Medulla oblongata (tissue), 1 donor: ENCODE measurements around the gene PRR20D.
"Not testable (repeated sequence)": the region's sequence is repeated elsewhere in the genome, so short reads cannot be mapped to it uniquely, and the experiment has no call there.

Source experiments
- DNase-seq: peaks from one replicate; pipeline ENCODE4 v3.0.0-alpha.2; 2015; ENCODE audit errors: extremely low spot score

PRR20D gene

DNA sequence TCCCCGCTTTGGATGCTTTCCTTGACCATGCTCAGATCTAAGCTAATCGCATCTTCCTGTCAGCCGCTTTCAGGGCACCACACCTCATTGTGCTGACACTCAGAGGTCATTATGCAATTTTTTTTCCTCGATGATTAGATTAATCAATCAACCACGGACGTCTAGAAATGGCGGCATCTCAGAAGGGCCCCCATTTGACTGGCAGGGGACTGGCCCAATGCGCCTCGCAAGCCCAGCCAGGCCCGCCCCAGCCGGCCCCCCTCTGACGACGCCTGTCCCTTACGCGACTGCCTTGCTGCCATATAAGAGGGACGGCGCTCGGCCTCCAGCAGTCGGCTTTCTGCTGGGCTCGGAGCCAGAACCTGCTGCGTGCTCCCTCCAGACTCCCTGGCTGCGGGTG is at the start of gene PRR20D:
Gene PRR20D, plus strand, starts transcription at position 301 of the 400 bp plus-strand sequence. CDS start 387 bp downstream, outside the sequence.
- not testable (repeated sequence) for DNase-seq

DNA sequence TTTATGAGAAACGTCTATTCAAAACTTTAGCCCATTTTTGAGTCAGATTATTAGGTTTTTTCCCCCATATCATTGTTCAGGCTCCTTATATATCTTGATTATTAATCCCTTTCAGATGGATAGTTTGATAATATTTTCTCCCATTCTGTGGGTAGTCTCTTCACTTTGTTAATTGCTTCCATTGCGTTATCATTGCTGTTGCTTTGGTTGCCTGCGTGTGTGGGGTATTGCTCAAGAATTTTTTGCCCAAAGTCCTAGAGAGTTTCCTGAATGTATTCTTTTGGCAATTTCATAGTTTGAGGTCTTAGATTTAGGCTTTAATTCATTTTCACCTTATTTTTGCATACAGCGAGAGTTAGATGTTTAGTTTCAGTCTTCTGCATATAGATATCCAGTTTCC is 45.5 kb upstream of the PRR20D start:
- DNase-seq: no peak

DNA sequence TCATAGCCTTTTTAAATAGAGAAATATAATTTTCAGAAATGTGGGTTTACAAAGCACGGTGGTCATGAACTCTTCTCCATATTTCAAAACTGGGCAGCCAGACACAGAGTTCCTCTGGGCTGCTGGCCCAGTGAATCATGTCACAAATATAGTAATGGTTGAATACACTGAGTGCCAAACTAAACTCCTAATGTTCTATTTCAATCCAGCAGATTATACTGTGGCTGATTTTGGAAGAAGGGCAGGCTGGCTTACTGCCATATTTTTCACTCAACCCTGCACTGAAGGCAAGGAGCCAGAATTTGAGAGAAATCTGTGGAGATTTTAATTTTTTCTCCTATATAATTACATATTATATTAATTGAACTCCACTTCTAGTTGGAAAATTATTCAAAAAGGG is 36.8 kb upstream of the PRR20D start:
- DNase-seq: peak; percentile 3

- no peak for DNase-seq
Measured at GRCh38 chr13:57128909-57129308, 31.5 kb upstream of the PRR20D start.

DNA sequence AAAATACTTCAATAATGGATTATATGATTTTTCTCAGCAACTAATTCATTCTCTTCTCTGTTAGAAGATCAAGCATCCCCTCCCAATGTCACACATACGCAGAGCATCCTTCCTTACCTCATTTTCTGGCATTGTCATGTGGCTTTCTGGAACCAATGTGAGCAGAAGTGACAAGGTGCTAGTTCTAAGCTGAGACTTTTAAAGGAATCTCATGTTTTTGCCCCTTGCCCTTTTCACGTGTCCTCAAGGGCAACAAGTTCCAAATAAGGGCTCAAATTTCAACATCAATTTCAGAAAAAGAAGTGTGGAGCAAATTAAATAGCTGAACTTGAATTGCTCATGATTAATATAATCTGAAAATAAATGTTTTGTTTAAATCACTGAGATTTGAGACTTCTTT is 24.3 kb upstream of the PRR20D start:
- DNase-seq: no peak

- DNase-seq: no peak
Measured at GRCh38 chr13:57137585-57137984, 22.8 kb upstream of the PRR20D start.

DNA sequence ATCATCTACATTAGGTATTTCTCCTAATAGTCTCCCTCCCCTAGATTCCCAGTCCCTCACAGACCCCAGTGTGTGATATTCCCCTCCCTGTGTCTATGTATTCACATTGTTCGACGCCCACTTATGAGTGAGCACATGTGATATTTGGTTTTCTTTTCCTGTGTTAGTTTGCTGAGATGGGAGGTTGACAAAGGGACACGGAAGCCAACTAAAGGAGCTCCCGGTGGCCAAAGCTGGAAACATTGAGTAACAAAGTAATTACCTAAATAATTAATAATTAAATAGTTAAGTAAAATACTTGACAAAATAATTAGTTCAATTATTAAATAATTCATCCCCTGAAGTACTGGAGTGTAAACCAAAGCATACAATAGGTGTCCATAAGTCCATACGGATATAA is 21.4 kb upstream of the PRR20D start:
- DNase-seq: no peak

DNA sequence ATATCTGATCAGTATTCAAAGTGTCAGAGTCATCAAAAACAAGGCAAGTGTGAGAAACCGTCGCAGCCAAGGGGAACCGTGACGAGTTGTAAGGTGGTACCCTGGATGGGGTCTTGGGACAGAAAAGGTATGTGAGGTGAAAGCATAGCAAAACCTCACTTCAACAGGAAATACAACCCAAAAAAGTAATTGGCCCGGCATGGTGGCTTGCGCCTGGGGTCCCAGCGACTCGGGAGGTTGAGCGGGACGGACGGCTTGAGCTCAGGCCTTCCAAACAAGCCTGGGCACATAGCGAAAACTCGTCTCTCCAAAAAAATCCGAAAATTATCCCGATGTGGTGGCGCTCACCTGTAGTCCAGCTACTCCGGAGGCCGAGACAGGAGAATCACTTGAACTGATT is 20.7 kb upstream of the PRR20D start:
- DNase-seq: not testable (repeated sequence)

DNA sequence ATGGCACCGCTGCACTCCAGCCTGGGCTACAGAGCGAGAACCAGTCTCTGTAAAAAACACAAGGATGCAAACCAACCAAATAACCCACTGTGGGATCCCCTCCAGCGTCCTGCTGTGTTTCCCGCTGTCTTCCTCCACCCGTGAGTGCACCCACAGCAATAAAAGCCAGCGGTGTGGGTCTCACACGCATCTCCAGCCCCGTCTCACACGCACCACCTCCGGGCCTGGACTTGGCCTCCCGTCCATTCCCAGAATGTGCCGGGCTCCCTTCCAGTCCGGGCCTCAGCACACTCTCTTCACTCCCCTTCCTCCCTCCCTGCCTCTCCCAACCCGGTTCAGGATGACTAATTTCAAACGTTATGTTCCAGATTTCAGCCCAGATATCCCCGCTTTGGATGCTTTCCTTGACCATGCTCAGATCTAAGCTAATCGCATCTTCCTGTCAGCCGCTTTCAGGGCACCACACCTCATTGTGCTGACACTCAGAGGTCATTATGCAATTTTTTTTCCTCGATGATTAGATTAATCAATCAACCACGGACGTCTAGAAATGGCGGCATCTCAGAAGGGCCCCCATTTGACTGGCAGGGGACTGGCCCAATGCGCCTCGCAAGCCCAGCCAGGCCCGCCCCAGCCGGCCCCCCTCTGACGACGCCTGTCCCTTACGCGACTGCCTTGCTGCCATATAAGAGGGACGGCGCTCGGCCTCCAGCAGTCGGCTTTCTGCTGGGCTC is 20.0 kb upstream of the PRR20D start, which contains the start of gene PRR20A:
Gene PRR20A, plus strand, starts transcription at position 684 of the 734 bp plus-strand sequence. CDS start 387 bp downstream, outside the sequence.
- DNase-seq: not testable (repeated sequence)

DNA sequence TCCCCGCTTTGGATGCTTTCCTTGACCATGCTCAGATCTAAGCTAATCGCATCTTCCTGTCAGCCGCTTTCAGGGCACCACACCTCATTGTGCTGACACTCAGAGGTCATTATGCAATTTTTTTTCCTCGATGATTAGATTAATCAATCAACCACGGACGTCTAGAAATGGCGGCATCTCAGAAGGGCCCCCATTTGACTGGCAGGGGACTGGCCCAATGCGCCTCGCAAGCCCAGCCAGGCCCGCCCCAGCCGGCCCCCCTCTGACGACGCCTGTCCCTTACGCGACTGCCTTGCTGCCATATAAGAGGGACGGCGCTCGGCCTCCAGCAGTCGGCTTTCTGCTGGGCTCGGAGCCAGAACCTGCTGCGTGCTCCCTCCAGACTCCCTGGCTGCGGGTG is 13.2 kb upstream of the PRR20D start, which contains the start of gene PRR20B:
Gene PRR20B, plus strand, starts transcription at position 301 of the 400 bp plus-strand sequence. CDS start 387 bp downstream, outside the sequence.
- not testable (repeated sequence) for DNase-seq

DNA sequence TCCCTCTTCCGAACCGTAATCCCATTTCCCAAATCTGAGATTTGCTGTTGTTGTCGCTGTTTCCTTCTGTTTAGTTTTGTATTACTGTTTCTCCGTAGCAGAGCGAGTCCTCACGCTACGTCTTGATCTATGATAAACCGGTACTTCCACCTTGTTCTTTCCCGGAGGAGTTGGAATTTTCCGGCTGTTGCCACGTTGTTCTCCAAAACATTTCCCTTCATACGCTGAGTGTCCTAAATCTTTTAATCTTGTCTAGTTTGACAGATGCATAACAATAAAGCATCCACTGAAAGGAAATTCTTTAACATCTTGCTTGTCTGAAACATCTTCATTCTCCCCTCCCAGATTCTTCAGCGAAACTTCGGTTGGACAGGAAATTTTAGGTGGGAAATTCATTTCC is 12.3 kb upstream of the PRR20D start:
- DNase-seq: not testable (repeated sequence)

- DNase-seq: not testable (repeated sequence)
Measured at GRCh38 chr13:57153761-57154160, 6.7 kb upstream of the PRR20D start, which contains the start of gene PRR20C. Gene PRR20C (plus strand): TSS chr13:57154061. CDS start chr13:57154448, 387 bp downstream.

DNA sequence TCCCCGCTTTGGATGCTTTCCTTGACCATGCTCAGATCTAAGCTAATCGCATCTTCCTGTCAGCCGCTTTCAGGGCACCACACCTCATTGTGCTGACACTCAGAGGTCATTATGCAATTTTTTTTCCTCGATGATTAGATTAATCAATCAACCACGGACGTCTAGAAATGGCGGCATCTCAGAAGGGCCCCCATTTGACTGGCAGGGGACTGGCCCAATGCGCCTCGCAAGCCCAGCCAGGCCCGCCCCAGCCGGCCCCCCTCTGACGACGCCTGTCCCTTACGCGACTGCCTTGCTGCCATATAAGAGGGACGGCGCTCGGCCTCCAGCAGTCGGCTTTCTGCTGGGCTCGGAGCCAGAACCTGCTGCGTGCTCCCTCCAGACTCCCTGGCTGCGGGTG is 6.5 kb downstream of the PRR20D start, which contains the start of gene PRR20E:
Gene PRR20E, plus strand, starts transcription at position 301 of the 400 bp plus-strand sequence. CDS start 387 bp downstream, outside the sequence.
- DNase-seq: not testable (repeated sequence)

GRCh38 chr13:57191667-57192066 is 31.2 kb downstream of the PRR20D start:
- no peak for DNase-seq

DNA sequence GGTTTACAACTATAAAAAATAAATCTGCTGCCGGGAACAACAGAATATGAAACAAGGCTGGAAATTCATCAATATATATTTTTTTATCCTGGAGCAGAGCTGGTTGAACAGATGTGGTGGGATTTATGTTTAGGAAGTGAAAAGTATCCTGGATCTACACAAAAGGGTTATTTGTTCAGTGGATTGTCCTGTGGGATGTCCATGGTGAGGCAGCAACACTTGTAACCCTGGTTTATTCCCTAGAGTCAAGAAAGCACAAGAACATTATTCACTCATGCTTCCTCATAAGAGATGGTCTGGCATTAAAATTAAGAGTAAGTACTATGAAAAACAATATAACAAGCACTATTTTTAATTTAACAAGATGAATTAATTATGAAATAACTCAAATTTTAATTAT is 52.6 kb downstream of the PRR20D start:
- DNase-seq: no peak
